Measurements from ENCODE around the gene NHEJ1.

DNA sequence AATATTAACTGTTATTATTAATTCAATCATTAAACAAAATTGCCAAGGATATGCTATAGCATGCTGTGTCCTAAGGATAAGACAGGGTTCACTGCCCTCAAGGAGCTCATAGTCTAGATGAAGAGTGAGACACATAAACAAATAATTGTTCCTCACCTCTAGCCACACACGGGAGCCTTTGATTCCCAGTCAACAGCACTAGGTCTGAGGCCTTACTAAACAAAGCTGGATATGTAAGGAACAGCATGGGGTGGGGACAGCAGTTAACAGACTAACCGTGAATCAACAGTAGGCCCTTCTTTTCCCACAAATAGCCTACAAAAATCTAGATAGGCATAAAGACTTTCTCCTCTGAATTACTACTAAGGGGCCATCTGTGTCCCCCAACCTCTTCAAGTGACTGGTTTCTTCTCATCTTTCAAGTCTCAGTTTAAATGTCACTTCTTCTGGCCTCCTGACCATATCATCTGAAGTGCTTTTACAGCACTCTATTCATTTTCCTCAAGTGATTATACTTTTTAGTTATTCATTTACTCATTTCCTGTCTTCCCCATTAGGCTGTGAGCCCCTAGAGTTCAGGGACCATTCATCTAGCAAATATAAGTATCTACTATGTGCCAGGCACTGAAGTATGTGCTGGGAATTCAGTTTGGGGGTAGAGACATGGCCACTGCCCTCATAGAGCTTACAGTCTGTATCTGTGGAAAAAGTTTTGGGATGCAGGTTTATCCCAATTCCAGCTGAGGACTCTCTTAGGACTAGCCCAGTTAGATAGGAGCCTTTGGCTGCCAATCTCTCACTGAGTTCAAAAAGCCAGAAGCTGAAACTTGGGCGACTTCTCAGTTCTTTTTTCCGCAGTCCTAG, 69.9 kb downstream of the NHEJ1 start:
- TF ChIP-seq, protein P1, sequence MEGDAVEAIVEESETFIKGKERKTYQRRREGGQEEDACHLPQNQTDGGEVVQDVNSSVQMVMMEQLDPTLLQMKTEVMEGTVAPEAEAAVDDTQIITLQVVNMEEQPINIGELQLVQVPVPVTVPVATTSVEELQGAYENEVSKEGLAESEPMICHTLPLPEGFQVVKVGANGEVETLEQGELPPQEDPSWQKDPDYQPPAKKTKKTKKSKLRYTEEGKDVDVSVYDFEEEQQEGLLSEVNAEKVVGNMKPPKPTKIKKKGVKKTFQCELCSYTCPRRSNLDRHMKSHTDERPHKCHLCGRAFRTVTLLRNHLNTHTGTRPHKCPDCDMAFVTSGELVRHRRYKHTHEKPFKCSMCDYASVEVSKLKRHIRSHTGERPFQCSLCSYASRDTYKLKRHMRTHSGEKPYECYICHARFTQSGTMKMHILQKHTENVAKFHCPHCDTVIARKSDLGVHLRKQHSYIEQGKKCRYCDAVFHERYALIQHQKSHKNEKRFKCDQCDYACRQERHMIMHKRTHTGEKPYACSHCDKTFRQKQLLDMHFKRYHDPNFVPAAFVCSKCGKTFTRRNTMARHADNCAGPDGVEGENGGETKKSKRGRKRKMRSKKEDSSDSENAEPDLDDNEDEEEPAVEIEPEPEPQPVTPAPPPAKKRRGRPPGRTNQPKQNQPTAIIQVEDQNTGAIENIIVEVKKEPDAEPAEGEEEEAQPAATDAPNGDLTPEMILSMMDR (conservative IDR thresholded peaks at IDR 0.05 in 1 of 2, IDR thresholded peaks at IDR 0.05 in 1 of 2; ENCODE audit: low read depth in 1 of 2, low read length in 2 of 2) = no peak
- no peak for TF ChIP-seq EZH2 (IDR thresholded peaks at IDR 0.05; ENCODE audit: low read length, missing control alignments)

Data from fibroblast of lung (primary cell).